HepG2 (cell line): Measurements from ENCODE around the gene GMPPA. TPM values are rescaled to one million over a fixed set of nuclear protein-coding genes. Genes with fewer than 3 reads are reported as not detected.

Experiments used
- EP300 ChIP-seq, 3 experiments: sonication (generic) in 1 of 3; formaldehyde crosslinking in 1 of 3; IDR thresholded peaks; 2 replicates each; pipeline versions ENCODE4 v1.5.1 to v1.6.1; 2011 to 2020; ENCODE audit warnings: low read depth in 2 of 3, low read length in 2 of 3, borderline replicate concordance in 1 of 3, improper control_type of control experiment in 1 of 3, mild to moderate bottlenecking in 1 of 3, missing genetic modification reagents in 1 of 3, moderate library complexity in 1 of 3
- HHEX ChIP-seq: IDR thresholded peaks from 2 replicates; pipeline ENCODE4 v1.6.1; 2016; ENCODE audit warnings: control low read depth
- MATR3 ChIP-seq: sonication (generic); formaldehyde crosslinking; IDR thresholded peaks from 2 replicates; pipeline ENCODE4 v1.4.0; 2020; ENCODE audit warnings: missing genetic modification reagents
- RBM39 ChIP-seq: fragments of 200-400 bp; formaldehyde crosslinking; IDR thresholded peaks from one replicate; pipeline ENCODE4 v1.6.1; 2018; ENCODE audit warnings: antibody characterized with exemption, mild to moderate bottlenecking, low read depth, low read length; ENCODE audit not compliant: poor library complexity, severe bottlenecking
- TBX2 ChIP-seq: sonication (generic); formaldehyde crosslinking; IDR thresholded peaks from 2 replicates; pipeline ENCODE4 v1.5.0; 2020; ENCODE audit warnings: missing genetic modification reagents, mild to moderate bottlenecking, borderline replicate concordance
- TRIM24 ChIP-seq: sonication (generic); formaldehyde crosslinking; IDR thresholded peaks from 2 replicates; pipeline ENCODE4 v1.8.0; 2022; ENCODE audit warnings: mild to moderate bottlenecking, missing genetic modification reagents
- YEATS4 ChIP-seq: sonication (generic); formaldehyde crosslinking; IDR thresholded peaks from 2 replicates; pipeline ENCODE4 v1.4.0; 2020; ENCODE audit warnings: missing genetic modification reagents, borderline replicate concordance
- ZFP41 ChIP-seq: sonication (generic); formaldehyde crosslinking; IDR thresholded peaks from 2 replicates; pipeline ENCODE4 v1.4.0; 2020; ENCODE audit warnings: mild to moderate bottlenecking, missing genetic modification reagents, borderline replicate concordance
- ZNF230 ChIP-seq: sonication (generic); formaldehyde crosslinking; IDR thresholded peaks from 2 replicates; pipeline ENCODE4 v1.4.0; 2020; ENCODE audit warnings: mild to moderate bottlenecking, missing genetic modification reagents
- ZNF678 ChIP-seq: sonication (generic); formaldehyde crosslinking; IDR thresholded peaks from 2 replicates; pipeline ENCODE4 v1.4.0; 2020; ENCODE audit warnings: mild to moderate bottlenecking, missing genetic modification reagents
- polyA plus RNA-seq, 8 experiments: library from polyadenylated mRNA; depleted of rRNA in 3 of 8; stranded (reverse) in 7 of 8; unstranded in 1 of 8; fragments of >200 nt; fragmentation: Illumina TruSeq in 4 of 8; extraction: Trizol in 4 of 8; gene quantifications; 2 replicates each; pipeline versions ENCODE4 v1.2.1 to v1.2.3, GENCODE V29; 2011 to 2016; ENCODE audit warnings: low read depth in 4 of 8, missing spikeins in 1 of 8, mixed read lengths in 1 of 8; ENCODE audit not compliant: insufficient read depth in 1 of 8
- total RNA-seq, 5 experiments: library from RNA; depleted of rRNA; stranded (reverse); fragments of >200 nt; fragmentation: Illumina TruSeq; extraction: Trizol; gene quantifications; 2 replicates each; pipeline ENCODE4 v1.2.3, GENCODE V29; 2016; ENCODE audit warnings: low read depth in 1 of 5
- TF ChIP-seq, protein P1 (sequence below): sonication (generic); formaldehyde crosslinking; IDR thresholded peaks from 2 replicates; pipeline ENCODE4 v1.4.0; 2020; ENCODE audit warnings: mild to moderate bottlenecking, missing genetic modification reagents
- TF ChIP-seq, protein P2 (sequence below), 2 experiments: fragments of 450-650 bp in 1 of 2; sonication (generic) in 1 of 2; formaldehyde crosslinking; IDR thresholded peaks; 2 replicates each; pipeline versions ENCODE4 v1.5.0 to v1.8.0; 2020 to 2022; ENCODE audit warnings: mild to moderate bottlenecking in 1 of 2, missing genetic modification reagents in 1 of 2
- TF ChIP-seq, protein P3 (sequence below): sonication (generic); formaldehyde crosslinking; IDR thresholded peaks from 2 replicates; pipeline ENCODE4 v1.5.1; 2020; ENCODE audit warnings: missing genetic modification reagents, mild to moderate bottlenecking, borderline replicate concordance
- TF ChIP-seq, protein P4 (sequence below): sonication (generic); formaldehyde crosslinking; IDR thresholded peaks from 2 replicates; pipeline ENCODE4 v1.5.0; 2020; ENCODE audit warnings: missing genetic modification reagents
- TF ChIP-seq, protein P5 (sequence below): sonication (generic); formaldehyde crosslinking; conservative IDR thresholded peaks from 2 replicates; pipeline ENCODE4 v1.8.0; 2022; ENCODE audit warnings: mild to moderate bottlenecking, moderate library complexity, missing genetic modification reagents
- TF ChIP-seq, protein P6 (sequence below): sonication (generic); formaldehyde crosslinking; IDR thresholded peaks from 2 replicates; pipeline ENCODE4 v1.4.0; 2020; ENCODE audit warnings: mild to moderate bottlenecking, missing genetic modification reagents
- TF ChIP-seq, protein P7 (sequence below): sonication (generic); formaldehyde crosslinking; conservative IDR thresholded peaks from 2 replicates; pipeline ENCODE4 v1.8.0; 2022; ENCODE audit warnings: low read depth, missing genetic modification reagents

GMPPA gene
- total and polyA plus RNA-seq, 2 of the 13 experiments (the other 11 are each of a cell fraction or from before 2014, with no cell fraction given), result 81.1 to 106 TPM

DNA sequence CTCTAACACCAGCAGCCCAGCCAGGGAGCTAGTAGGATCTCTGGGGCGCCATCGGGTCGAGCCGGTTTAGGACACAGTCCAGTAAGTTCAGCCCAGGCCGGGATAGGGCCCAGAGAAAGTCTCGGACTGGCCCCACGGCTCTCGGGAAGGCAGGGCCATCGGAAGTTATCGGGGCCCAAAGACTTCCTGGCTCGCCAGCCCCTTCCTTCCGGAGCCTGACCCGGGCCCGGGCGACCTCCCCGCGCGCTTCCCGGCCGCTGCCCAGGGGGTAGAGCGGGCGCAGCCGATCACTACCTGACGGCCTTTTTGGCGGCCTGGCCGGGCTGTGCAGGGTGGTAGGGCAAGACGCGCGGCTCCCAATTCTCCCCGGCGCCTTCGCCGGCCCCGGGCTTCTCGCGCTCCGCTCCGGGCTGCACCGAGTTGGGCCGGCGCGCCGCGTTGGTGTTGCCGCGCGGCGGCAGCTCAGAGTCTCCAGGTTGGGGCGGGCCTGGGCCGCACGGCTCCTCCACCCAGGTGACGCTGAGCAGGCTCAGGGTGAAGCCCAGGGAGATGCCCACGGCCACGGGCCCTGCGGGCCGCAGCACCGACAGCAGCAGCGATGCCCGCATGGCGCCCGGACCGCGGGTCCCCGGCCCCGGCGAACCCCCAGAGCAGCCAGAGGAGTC lies 44.4 kb downstream of the GMPPA start (continued):
- no peak for TF ChIP-seq EP300 (IDR thresholded peaks at IDR 0.05; ENCODE audit: low read depth in 2 of 2, low read length in 2 of 2)
- no peak for TF ChIP-seq EP300 (CRISPR knock-in tag; IDR thresholded peaks at IDR 0.05; ENCODE audit: borderline replicate concordance)
- peak; percentile 28 for TF ChIP-seq TBX2
- TF ChIP-seq, protein P1, sequence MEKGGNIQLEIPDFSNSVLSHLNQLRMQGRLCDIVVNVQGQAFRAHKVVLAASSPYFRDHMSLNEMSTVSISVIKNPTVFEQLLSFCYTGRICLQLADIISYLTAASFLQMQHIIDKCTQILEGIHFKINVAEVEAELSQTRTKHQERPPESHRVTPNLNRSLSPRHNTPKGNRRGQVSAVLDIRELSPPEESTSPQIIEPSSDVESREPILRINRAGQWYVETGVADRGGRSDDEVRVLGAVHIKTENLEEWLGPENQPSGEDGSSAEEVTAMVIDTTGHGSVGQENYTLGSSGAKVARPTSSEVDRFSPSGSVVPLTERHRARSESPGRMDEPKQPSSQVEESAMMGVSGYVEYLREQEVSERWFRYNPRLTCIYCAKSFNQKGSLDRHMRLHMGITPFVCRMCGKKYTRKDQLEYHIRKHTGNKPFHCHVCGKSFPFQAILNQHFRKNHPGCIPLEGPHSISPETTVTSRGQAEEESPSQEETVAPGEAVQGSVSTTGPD (CRISPR knock-in tag), result no peak
- TF ChIP-seq ZNF230, result peak; percentile 33; the same call in 1 of the 2 replicates
- no peak for TF ChIP-seq MATR3 (CRISPR knock-in tag)
- no peak for TF ChIP-seq RBM39
- no peak for TF ChIP-seq ZNF678 (CRISPR knock-in tag)
- TF ChIP-seq ZFP41, result no peak
- TF ChIP-seq, protein P2, sequence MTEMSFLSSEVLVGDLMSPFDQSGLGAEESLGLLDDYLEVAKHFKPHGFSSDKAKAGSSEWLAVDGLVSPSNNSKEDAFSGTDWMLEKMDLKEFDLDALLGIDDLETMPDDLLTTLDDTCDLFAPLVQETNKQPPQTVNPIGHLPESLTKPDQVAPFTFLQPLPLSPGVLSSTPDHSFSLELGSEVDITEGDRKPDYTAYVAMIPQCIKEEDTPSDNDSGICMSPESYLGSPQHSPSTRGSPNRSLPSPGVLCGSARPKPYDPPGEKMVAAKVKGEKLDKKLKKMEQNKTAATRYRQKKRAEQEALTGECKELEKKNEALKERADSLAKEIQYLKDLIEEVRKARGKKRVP (CRISPR knock-in tag; IDR thresholded peaks at IDR 0.05), result no peak; a peak in 1 of 4 replicates
- TF ChIP-seq YEATS4 (CRISPR knock-in tag), result peak; percentile 83
- TF ChIP-seq, protein P3, sequence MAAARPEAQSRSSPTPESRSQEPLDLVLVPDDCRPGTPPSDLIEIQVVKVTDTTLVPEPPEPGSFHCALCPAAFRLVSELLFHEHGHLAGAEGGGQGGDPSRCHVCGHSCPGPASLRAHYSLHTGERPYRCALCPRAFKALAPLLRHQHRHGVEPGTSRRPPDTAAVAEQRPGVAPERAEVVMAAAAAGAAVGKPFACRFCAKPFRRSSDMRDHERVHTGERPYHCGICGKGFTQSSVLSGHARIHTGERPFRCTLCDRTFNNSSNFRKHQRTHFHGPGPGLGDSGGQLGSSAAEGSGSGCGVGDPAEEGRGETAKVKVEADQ (CRISPR knock-in tag), result no peak; the same call in 1 of the 2 replicates
- no peak for TF ChIP-seq TRIM24 (CRISPR knock-in tag)
- no peak for TF ChIP-seq HHEX (CRISPR knock-in tag)
- TF ChIP-seq, protein P4, sequence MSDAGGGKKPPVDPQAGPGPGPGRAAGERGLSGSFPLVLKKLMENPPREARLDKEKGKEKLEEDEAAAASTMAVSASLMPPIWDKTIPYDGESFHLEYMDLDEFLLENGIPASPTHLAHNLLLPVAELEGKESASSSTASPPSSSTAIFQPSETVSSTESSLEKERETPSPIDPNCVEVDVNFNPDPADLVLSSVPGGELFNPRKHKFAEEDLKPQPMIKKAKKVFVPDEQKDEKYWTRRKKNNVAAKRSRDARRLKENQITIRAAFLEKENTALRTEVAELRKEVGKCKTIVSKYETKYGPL, result no peak
- TF ChIP-seq, protein P5, sequence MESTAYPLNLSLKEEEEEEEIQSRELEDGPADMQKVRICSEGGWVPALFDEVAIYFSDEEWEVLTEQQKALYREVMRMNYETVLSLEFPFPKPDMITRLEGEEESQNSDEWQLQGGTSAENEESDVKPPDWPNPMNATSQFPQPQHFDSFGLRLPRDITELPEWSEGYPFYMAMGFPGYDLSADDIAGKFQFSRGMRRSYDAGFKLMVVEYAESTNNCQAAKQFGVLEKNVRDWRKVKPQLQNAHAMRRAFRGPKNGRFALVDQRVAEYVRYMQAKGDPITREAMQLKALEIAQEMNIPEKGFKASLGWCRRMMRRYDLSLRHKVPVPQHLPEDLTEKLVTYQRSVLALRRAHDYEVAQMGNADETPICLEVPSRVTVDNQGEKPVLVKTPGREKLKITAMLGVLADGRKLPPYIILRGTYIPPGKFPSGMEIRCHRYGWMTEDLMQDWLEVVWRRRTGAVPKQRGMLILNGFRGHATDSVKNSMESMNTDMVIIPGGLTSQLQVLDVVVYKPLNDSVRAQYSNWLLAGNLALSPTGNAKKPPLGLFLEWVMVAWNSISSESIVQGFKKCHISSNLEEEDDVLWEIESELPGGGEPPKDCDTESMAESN (CRISPR knock-in tag), result peak; percentile 54; the same call in 1 of the 2 replicates
- TF ChIP-seq, protein P6, sequence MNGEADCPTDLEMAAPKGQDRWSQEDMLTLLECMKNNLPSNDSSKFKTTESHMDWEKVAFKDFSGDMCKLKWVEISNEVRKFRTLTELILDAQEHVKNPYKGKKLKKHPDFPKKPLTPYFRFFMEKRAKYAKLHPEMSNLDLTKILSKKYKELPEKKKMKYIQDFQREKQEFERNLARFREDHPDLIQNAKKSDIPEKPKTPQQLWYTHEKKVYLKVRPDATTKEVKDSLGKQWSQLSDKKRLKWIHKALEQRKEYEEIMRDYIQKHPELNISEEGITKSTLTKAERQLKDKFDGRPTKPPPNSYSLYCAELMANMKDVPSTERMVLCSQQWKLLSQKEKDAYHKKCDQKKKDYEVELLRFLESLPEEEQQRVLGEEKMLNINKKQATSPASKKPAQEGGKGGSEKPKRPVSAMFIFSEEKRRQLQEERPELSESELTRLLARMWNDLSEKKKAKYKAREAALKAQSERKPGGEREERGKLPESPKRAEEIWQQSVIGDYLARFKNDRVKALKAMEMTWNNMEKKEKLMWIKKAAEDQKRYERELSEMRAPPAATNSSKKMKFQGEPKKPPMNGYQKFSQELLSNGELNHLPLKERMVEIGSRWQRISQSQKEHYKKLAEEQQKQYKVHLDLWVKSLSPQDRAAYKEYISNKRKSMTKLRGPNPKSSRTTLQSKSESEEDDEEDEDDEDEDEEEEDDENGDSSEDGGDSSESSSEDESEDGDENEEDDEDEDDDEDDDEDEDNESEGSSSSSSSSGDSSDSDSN, result peak; percentile 84
- TF ChIP-seq, protein P7, sequence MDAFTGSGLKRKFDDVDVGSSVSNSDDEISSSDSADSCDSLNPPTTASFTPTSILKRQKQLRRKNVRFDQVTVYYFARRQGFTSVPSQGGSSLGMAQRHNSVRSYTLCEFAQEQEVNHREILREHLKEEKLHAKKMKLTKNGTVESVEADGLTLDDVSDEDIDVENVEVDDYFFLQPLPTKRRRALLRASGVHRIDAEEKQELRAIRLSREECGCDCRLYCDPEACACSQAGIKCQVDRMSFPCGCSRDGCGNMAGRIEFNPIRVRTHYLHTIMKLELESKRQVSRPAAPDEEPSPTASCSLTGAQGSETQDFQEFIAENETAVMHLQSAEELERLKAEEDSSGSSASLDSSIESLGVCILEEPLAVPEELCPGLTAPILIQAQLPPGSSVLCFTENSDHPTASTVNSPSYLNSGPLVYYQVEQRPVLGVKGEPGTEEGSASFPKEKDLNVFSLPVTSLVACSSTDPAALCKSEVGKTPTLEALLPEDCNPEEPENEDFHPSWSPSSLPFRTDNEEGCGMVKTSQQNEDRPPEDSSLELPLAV (CRISPR knock-in tag), result no peak
